Upper lobe of left lung (tissue), 6 donors: ENCODE data around the gene SATB2. TPM values are rescaled to one million over a fixed set of nuclear protein-coding genes. Genes with fewer than 3 reads are reported as not detected.
A peak's percentile ranks its signal among the peaks of the same experiment; 100 is the strongest.

Experiments
- ATAC-seq, 2 donors: fragments of 200-7000 bp; cut with Tn5 transposase; one replicate each; pipeline ENCODE4 v1.9.1; 2022; ENCODE audit warnings: mild to moderate bottlenecking in 2 of 2, moderate library complexity in 2 of 2; ENCODE audit not compliant: low FRiP score in 2 of 2
- DNase-seq, 2 donors: peaks; one replicate each; pipeline ENCODE4 v3.0.0-alpha.2; 2019 to 2020
- H3K27ac ChIP-seq, 4 donors: fragments of 200-600 bp; sonication (generic); one replicate each; pipeline ENCODE4 v1.5.1; 2016 to 2019
- H3K27me3 ChIP-seq, 4 donors: fragments of 200-600 bp; sonication (generic); one replicate each; pipeline ENCODE4 v1.5.1; 2017 to 2019
- H3K36me3 ChIP-seq, 4 donors: fragments of 200-600 bp; sonication (generic); one replicate each; pipeline ENCODE4 v1.5.1; 2016 to 2019
- H3K4me1 ChIP-seq, 4 donors: fragments of 200-600 bp; sonication (generic); one replicate each; pipeline ENCODE4 v1.5.1; 2018 to 2019
- H3K4me3 ChIP-seq, 4 donors: fragments of 200-600 bp; sonication (generic); one replicate each; pipeline ENCODE4 v1.5.1; 2017 to 2019; ENCODE audit warnings: mild to moderate bottlenecking in 2 of 4, moderate library complexity in 1 of 4
- H3K9me3 ChIP-seq, 4 donors: fragments of 200-600 bp; sonication (generic); one replicate each; pipeline ENCODE4 v1.5.1; 2018 to 2019
- EP300 ChIP-seq, 4 donors: sonication (generic); formaldehyde crosslinking; IDR thresholded peaks; one replicate each; pipeline ENCODE4 v1.5.1; 2017; ENCODE audit warnings: antibody characterized with exemption in 4 of 4, control low read depth in 2 of 4
- POLR2A ChIP-seq, 4 donors: fragments of 450-650 bp; IDR thresholded peaks; one replicate each; pipeline ENCODE4 v1.5.1; 2016 to 2017; ENCODE audit warnings: antibody characterized with exemption in 4 of 4, mild to moderate bottlenecking in 2 of 4
- POLR2AphosphoS5 ChIP-seq, 2 donors: sonication (generic); formaldehyde crosslinking; IDR thresholded peaks; one replicate each; pipeline ENCODE4 v1.5.1; 2017; ENCODE audit warnings: antibody characterized with exemption in 2 of 2
- WGBS, 2 donors: methylation state at CpG; one replicate each; pipeline ENCODE4 v1.1.5; 2017 to 2018; 5-methylcytosine and 5-hydroxymethylcytosine counted together
- total RNA-seq, 6 donors: library from RNA; depleted of rRNA in 4 of 6; stranded (reverse); fragments of >200 nt in 4 of 6; gene quantifications; one replicate each; pipeline versions ENCODE4 v1.1.0 to v1.2.1, GENCODE V29; 2016 to 2021
- TF ChIP-seq, protein P1 (sequence below), 6 experiments: fragments of 450-650 bp in 4 of 6; fragments of 200-600 bp in 2 of 6; sonication (generic) in 2 of 6; IDR thresholded peaks; one replicate each; pipeline ENCODE4 v1.5.1; 2016 to 2019; ENCODE audit warnings: antibody characterized with exemption in 6 of 6
- donor health status: DM: no; HTN: no; CAD: no; lungs with moderate emphysema.
- donor health status: DM: no; HTN: yes; CAD: no; lungs with severe emphysema.

Gene SATB2
- total RNA-seq, 6 donors from 2014 or later: 1.7 to 9.4 (median 3.1) TPM

DNA sequence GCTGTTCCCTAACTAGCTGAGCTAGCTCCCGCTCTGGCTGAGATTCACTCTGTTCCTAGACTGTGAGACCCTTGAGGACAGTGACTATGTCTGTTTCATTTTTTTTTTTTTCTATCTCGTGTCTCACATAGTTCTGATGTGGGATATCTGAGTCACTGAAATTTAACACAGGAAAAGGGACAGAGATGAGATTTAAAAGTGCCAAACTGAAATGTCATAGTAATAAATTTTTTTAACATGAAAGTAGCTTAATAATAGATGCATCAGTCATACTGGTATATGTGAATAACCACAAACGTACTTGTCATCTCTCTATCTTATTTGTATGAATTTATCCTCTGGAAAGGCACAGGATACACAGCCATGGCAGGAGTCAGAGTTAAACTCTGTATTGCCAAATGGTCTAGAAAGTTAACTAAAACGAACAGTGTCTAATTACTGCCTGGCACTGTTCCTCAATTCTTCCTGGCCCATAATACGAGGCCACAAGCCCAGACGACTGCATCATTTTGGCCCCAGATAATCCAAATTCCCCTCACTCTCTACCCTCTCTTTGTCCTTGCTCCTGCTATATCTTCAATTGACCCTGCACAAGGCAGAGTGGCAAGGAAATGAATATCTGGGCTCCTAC is 87.5 kb downstream of the SATB2 start:
- no peaks in the 10 kb centered on the region for H3K9me3 ChIP-seq
- no peak overlapping the region for H3K4me3 ChIP-seq
- 67 to 76% methylated on average over 6 of the region's 6 CpGs for WGBS, 2 donors
- peak in 1 of 2 donors; percentile 16 for ATAC-seq
- H3K4me1 ChIP-seq: no peaks in the 10 kb centered on the region
- no peak overlapping the region for H3K27ac ChIP-seq
- H3K27me3 ChIP-seq: no peaks in the 10 kb centered on the region
- H3K36me3 ChIP-seq: no peaks in the 10 kb centered on the region
- TF ChIP-seq, protein P1, sequence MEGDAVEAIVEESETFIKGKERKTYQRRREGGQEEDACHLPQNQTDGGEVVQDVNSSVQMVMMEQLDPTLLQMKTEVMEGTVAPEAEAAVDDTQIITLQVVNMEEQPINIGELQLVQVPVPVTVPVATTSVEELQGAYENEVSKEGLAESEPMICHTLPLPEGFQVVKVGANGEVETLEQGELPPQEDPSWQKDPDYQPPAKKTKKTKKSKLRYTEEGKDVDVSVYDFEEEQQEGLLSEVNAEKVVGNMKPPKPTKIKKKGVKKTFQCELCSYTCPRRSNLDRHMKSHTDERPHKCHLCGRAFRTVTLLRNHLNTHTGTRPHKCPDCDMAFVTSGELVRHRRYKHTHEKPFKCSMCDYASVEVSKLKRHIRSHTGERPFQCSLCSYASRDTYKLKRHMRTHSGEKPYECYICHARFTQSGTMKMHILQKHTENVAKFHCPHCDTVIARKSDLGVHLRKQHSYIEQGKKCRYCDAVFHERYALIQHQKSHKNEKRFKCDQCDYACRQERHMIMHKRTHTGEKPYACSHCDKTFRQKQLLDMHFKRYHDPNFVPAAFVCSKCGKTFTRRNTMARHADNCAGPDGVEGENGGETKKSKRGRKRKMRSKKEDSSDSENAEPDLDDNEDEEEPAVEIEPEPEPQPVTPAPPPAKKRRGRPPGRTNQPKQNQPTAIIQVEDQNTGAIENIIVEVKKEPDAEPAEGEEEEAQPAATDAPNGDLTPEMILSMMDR (IDR thresholded peaks at IDR 0.05): no peak
- no peak for TF ChIP-seq EP300 (IDR thresholded peaks at IDR 0.05)
- DNase-seq: no peak

- no peak overlapping the region for H3K27ac ChIP-seq
- no peaks in the 10 kb centered on the region for H3K4me1 ChIP-seq
- no peaks in the 10 kb centered on the region for H3K9me3 ChIP-seq
- ATAC-seq: no peak
- no peaks in the 10 kb centered on the region for H3K36me3 ChIP-seq
- no peak overlapping the region for H3K4me3 ChIP-seq
- TF ChIP-seq POLR2AphosphoS5 (IDR thresholded peaks at IDR 0.05) (no peak), POLR2A (IDR thresholded peaks at IDR 0.05) (no peak), EP300 (IDR thresholded peaks at IDR 0.05) (no peak)
- TF ChIP-seq, protein P1 (IDR thresholded peaks at IDR 0.05): no peak
- DNase-seq: no peak
- WGBS, 2 donors: 46 to 50% methylated on average over 2 of the region's 2 CpGs
- no peaks in the 10 kb centered on the region for H3K27me3 ChIP-seq
Observed at GRCh38 chr2:199366406-199366805, 91.3 kb downstream of the SATB2 start.

DNA sequence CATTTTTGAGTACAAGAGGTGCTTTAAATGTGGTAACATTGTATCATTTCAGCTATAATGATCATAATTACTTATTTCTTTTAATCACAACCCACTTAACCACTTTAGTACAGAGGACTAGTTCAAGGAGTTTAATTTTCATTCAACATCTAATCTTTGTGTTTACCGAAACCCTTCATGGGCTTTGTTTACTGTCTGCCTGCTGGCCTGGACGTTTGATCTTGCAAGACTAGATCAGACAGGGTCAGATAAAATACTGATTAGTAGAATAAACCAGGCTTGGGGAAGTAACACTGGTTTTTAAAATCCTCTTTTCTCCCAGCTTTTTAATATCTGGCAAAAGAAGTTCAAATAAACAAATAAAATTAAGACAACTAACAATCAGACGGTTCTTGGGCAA is 93.6 kb downstream of the SATB2 start:
- H3K4me3 ChIP-seq: no peak overlapping the region
- WGBS, 2 donors: 48 to 50% methylated on average over 3 of the region's 3 CpGs
- H3K27ac ChIP-seq: no peak overlapping the region
- H3K4me1 ChIP-seq: no peaks in the 10 kb centered on the region
- H3K36me3 ChIP-seq: no peaks in the 10 kb centered on the region
- no peaks in the 10 kb centered on the region for H3K27me3 ChIP-seq
- no peak for DNase-seq
- no peak for ATAC-seq
- TF ChIP-seq, protein P1 (IDR thresholded peaks at IDR 0.05): no peak
- no peak for TF ChIP-seq POLR2AphosphoS5 (IDR thresholded peaks at IDR 0.05)
- TF ChIP-seq POLR2A (IDR thresholded peaks at IDR 0.05): no peak
- TF ChIP-seq EP300 (IDR thresholded peaks at IDR 0.05): no peak
- no peaks in the 10 kb centered on the region for H3K9me3 ChIP-seq

- H3K4me1 ChIP-seq: no peaks in the 10 kb centered on the region
- ATAC-seq: no peak
- TF ChIP-seq, protein P1 (IDR thresholded peaks at IDR 0.05): no peak
- TF ChIP-seq EP300 (IDR thresholded peaks at IDR 0.05) (no peak), POLR2AphosphoS5 (IDR thresholded peaks at IDR 0.05) (no peak), POLR2A (IDR thresholded peaks at IDR 0.05) (no peak)
- H3K4me3 ChIP-seq: no peak overlapping the region
- no peak for DNase-seq
- no peaks in the 10 kb centered on the region for H3K9me3 ChIP-seq
- H3K27ac ChIP-seq: no peak overlapping the region
- H3K36me3 ChIP-seq: no peaks in the 10 kb centered on the region
- 61 to 64% methylated on average over 5 of the region's 5 CpGs for WGBS, 2 donors
- H3K27me3 ChIP-seq: no peaks in the 10 kb centered on the region
Observed at GRCh38 chr2:199356412-199356811, 101.3 kb downstream of the SATB2 start.

DNA sequence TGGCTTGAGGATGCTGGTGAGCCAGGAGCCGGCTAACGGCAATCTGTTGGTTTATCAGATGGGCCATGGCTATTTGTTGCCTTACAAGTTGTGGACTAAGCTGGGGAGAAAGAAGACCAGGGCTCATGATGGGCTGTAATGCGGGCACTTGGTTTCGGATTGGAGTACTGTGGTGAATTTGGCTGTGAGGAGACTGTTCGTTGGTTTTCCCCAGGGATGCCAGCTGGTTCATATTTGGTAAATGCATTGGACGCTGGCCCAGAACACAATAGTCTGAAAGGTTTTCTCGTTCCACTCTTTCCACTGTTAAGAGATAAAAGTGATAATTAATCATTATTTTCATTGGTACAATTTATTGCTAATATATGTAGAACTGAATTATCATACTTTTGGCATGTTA is 108.9 kb downstream of the SATB2 start:
- Histone ChIP-seq H3K36me3 (no peaks in the 10 kb centered on the region), H3K9me3 (no peaks in the 10 kb centered on the region), H3K27me3 (no peaks in the 10 kb centered on the region), H3K4me1 (no peaks in the 10 kb centered on the region), H3K4me3 (no peak overlapping the region), H3K27ac (no peak overlapping the region)
- WGBS, 2 donors: 85 to 90% methylated on average over 5 to 7 of the region's 7 CpGs
- ATAC-seq (no peak), DNase-seq (no peak)
- TF ChIP-seq POLR2AphosphoS5 (IDR thresholded peaks at IDR 0.05): no peak
- TF ChIP-seq, protein P1 (IDR thresholded peaks at IDR 0.05): no peak
- TF ChIP-seq EP300 (IDR thresholded peaks at IDR 0.05): no peak
- no peak for TF ChIP-seq POLR2A (IDR thresholded peaks at IDR 0.05)
